IPS-NIHi11 (cell line): ENCODE measurements around the gene EXOC5.

Source experiments
- DNase-seq: peaks from one replicate; pipeline ENCODE4 v3.0.0; 2012; ENCODE audit warnings: mixed read lengths, low spot score

The EXOC5 gene, protein sequence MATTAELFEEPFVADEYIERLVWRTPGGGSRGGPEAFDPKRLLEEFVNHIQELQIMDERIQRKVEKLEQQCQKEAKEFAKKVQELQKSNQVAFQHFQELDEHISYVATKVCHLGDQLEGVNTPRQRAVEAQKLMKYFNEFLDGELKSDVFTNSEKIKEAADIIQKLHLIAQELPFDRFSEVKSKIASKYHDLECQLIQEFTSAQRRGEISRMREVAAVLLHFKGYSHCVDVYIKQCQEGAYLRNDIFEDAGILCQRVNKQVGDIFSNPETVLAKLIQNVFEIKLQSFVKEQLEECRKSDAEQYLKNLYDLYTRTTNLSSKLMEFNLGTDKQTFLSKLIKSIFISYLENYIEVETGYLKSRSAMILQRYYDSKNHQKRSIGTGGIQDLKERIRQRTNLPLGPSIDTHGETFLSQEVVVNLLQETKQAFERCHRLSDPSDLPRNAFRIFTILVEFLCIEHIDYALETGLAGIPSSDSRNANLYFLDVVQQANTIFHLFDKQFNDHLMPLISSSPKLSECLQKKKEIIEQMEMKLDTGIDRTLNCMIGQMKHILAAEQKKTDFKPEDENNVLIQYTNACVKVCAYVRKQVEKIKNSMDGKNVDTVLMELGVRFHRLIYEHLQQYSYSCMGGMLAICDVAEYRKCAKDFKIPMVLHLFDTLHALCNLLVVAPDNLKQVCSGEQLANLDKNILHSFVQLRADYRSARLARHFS

DNA sequence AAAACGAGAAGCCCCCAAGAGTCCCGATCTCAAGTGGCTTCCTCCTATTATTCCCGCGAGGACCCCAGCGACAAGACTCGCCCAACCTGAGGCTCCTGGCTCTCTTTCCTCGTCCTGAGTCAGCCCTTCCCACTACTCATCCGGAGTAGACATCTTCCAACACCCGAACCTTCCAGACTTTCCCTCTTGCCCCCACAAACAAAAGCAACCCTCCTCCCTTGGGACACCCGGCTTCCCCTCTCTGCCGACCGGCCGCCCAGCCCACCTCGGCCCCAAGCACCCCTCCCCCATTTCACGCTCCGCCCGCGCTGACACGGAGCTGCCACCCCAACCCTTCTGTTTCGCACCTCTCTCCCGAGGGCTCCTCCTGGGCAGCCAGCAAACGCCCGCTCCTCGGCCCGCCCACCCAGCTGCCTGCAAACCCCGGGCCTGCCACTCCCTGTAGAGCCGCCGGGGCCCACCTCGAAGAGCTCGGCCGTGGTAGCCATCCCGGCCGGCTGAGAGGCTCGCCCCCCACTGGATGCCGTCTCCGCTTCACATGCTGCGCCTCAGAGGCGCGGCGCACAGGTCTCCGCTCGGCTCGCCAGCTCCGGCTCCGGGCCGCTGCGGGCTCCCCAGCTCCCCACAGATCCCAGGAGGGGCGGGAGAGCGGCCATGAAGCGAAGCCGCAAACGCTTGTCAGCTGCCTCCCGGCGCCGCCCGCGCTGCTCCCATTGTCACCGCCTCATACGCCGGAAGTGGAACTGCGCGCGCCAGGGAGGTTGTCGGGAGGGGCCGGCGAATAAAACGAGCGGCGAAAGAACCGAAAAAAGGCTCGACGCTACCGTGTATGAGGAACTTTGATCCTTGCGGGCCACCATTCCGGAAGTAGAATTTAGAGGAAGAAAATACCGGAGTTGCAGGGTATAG, at the start of gene EXOC5, which contains the start of gene AP5M1:
Gene EXOC5, minus strand, starts transcription at position 745 of the 909 bp plus-strand sequence. Its CDS starts 257 bp downstream, at position 488.
Gene AP5M1, plus strand, starts transcription at position 811 of the 909 bp plus-strand sequence. CDS start 344 bp downstream, outside the sequence.
- peak; percentile 85 for DNase-seq

DNA sequence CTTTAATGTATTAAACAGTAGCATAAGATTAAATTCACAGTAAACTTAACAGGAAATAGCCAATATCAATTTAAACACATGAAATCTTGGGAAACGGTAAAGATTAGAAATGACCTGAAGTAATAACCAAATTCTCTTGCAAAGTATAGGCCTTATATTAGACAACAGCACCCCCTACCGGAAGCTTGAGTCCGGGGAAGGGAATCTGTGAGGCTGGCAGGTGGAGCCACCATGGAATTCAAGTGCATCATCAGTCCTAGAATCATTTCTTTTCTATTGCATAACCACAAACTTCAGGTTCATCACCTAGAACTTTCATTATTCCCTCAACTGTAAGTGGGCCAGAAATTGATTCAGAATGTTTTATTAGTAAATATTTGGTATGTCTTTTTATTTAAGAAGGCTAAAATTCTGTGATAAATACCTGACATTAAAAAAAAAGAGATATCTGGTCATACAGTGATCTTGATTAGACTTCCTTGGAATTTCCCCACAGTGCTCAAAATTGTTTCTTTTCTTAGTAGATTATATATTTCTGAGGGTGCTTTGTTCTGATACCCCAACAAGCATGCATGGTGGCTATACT, 48.6 kb upstream of the EXOC5 start:
- DNase-seq: peak; percentile 73

DNA sequence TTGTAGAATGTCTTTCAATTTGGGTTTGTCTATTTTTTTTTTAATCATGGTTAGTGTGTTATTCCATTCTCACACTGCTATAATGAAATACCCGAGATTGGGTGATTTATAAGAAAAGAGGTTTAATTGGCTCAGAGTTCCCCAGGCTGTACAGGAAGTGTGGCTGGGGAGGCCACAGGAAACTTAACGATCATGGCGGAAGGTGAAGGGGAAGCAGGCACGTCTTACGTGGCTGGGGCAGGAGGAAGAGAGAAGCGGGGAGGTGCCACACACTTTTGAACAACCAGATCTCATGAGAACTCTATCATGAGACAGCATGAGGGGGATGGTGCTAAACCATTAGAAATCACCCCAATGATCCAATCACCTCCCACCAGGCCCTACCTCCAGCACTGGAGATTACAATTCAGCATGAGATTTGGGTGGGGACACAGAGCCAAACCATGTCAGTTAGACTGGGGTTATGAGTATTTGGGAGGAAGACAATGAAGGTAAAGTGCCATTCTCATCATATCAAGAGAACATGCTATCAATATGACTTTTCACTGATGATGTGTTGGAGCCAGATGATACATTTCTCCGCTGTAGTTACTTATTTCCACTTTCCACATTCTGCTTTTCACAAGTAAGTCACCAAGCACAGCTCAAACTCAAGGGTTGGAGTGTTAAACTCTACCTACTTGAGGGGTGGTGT, 45.8 kb upstream of the EXOC5 start:
- DNase-seq: no peak

DNA sequence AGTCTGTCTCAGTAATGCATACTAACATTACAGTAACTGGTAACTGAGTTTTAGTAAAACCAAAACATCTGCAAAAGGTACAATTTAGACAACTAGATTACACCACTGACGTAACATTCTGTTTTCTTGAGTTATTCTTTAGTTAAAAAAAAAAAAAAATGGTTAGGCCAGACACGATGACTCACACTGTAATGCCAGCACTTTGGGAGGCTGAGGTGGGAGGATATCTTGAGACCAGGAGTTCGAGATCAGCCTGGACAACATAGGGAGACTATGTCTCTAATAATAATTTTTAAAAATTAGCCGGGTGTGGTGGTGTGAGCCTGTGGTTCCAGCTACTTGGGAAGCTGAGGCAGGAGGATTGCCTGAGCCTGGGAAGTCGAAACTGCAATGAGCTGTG, 34.2 kb upstream of the EXOC5 start:
- DNase-seq: no peak

DNA sequence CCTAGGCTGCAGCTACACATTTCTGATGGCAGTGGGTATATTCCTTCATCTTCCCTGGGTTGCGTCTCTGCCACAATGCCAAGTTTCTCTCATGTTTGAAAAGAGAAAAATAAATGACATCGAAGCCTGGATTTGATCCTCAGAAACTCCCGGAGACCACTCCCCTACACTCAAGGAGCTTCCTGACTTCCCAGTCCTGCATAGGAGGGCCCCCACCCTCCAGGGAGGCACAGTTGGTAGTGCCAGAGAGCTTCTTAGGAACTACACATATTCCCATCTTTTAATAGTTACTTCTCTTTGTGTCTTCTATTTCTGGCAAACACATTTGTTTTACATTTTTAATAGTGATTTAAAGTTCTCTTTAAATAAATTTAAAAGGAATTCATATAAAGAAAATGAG, 30.8 kb upstream of the EXOC5 start:
- DNase-seq: no peak

DNA sequence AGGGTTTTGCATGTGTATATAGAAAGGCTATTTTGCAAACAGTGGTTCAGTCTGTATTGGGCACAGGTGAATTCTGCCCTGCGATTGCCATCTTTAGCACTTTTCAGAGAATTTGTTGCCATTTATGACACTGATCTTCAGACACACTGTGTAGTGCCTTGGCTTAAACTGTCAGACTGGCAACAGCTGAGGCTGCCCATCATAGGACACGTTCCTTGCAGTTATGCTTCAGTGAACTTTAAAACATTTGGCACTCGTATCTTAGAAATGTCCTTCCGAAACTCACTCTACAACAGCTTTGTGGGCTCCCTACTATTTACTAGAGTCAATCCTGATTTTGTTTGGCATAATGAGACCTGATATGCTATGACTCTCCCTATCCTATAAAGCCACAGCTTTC, 29.1 kb upstream of the EXOC5 start:
- DNase-seq: no peak

DNA sequence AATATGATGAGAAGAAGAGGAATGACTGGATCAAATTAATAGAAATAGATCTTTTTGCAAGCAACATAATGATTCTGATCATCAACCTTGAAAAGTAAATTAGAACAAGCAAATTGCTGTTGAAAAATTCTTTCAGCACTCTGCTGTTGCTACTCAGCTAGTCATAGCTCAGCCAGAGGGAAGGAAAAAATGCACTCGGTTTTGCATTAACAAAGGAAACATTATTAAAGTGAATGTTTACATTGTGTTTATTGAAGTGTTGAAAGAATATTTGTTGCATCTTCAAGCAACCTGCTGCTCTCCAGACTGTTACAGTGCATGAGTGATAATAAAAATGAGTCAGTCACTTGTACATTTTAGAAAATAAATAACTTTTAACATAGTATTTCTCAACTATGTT, 26.5 kb upstream of the EXOC5 start:
- no peak for DNase-seq

DNA sequence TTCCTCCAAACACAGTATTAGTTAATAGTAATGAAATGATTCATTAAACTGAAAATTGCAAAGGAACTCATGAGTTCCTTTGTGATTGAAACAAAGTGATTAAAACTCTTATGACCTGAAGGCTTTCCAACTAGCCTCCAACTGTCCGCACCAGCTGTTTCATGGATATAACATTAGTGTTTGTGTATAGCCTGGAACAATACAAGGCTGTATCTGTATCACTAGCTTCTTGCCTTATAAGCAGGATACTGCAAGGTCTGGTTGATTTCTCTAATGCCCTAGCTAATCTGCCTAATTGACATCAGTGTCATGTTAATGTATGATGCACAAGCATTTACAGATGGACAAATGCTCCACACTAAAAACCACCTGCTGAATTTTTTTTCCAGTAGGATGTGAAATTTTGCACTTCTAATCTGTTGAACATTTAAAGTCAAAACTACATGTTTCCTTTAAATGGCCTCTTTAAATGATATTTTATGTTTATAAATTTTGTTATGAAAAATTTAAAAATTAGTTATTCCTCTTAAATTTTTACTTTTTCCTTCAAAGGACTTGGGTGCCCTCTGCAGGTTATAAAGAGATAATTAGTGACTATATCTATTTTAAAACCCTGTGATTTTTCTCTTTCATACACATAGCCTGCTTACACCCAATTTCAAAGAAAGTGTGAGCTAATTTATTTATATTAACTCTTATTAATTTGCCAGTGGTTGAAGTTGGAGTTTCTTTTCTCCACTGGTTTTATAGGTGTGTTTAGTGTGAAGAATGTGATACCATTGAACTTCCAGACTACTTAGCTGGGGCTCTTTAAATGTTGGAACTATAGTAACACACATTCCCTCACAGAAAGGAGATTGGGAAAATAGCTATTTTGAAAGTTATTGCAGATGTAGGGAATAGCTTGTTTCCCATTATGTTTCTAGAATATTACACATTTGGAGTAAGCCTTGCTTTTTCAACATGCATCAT, 25.4 kb upstream of the EXOC5 start:
- DNase-seq: no peak

DNA sequence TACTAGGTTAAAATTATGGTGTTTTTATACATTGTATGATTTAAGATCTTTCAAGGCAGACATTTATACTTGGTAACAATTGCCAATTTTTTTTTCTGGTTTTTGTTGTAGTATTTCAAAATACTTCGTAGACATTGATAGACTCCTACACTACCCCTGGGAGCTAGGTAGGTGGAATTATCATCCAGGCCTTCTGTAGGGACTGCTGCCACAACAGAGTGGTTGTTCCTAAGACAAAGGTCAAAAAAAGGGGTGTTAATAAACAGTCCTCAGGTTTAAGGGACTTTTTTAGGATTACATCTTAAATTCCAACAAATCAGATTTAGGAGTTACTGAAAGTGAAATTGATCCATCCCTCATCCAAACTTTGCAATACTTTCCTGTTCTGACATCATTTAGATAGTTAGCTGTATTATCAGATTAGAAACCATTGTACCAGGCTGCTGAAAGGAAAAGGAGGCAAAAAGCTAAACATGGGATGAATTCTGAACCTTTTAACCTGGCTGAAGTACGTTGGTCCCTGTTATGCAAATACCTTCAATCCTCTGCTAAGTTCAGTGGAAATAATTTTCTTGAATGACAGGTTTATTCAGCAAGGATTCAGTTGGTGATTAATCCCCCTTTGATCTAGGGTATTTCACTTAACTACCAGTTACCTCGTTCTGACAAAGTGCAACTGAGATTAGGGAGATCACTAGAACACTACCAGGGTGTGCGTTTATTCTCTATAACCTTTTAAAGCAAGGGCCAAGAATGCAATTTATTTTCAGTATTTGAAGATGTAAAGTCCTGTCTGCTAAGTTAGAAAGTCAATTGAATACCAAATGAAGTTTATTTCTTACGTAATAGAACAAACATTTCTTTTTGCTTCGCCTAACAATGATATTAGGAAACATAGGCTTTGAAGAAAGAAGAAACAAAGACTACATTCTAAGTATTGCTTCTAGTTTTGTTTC, 23.3 kb upstream of the EXOC5 start:
- DNase-seq: no peak

DNA sequence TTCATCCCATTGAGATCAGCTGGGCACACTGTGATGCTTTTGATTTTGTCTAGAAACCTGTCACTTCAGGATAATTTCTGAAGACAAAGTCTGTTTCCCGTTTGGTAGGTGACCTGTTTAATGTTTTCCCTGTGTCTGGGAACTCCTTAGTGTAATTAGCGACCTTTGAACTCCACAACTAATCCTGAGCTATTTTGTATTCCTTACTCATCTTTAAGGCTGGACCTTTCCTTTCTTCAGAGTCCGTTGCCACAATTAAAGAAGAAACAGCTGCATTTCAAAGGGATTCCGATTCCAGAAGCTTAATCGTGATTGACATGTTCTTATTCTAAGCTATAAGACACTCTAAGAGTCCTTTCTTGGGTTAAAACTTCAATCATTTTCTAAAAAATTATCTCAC, 22.0 kb upstream of the EXOC5 start:
- no peak for DNase-seq

DNA sequence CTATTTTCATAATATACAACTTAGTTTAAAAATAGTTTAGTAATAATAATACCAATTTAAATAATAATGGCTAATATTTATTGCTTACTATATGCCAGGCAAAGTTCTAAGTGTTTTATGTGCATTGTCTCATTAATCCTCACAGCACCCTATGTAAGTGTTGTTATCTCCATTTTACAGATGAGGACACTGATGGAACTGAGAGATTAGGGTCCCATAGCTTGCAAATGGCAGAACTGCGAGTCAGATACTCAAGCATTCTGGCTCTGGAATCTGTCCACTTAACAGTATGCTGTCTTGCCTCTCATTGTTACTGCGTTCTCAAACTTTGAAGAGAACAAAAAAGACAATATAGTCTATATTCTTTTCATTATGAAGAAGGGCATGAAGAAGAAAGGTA, 19.0 kb upstream of the EXOC5 start:
- DNase-seq: no peak

DNA sequence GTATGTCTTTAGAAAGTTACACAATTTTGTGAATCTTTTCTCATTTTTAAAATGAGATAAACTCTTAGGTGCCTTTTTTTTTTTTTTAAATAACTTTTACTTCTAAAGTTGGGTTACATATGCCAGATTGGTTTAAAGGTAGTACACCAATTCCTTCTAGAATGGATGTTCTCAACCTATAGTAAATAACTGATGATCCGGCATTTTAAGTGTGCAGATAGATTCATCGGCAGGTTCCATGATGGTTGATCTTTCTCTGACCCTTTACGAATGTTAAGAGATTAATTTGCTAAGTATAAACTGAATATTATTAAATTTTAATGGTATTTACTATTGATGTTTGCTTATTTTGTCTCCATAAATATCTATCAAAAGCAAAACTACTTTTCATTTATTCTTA, 8.4 kb upstream of the EXOC5 start:
- DNase-seq: no peak

DNA sequence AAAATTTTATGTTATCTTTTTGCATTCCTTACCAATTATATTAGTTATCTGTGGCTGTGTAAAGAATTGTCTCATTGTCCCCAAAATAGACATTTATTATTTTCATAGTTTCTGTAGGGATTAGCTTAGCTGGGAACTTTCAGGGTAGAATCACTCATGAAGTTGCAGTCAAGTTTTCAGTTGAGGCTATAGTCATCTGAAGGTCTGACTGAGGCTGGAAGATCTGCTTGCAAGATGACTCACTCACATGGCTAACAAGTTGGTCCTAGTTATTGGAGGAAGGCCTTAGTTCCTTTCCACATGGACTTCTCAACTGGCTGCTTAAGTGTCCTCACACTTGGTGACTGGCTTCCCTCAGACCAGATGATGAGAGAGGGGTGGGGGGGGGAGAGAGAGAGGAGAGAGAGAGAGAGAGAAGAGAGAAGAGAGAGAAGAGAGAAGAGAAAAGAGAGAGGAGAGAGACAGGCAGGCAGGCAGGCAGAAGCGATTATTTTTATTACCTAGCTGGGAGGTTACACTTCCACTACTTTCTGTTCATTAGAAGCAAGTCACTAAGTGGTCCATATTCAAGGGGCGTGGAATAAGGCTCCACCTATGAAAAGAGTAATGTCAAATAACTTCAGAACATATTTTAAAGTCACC, 6.4 kb upstream of the EXOC5 start:
- no peak for DNase-seq

DNA sequence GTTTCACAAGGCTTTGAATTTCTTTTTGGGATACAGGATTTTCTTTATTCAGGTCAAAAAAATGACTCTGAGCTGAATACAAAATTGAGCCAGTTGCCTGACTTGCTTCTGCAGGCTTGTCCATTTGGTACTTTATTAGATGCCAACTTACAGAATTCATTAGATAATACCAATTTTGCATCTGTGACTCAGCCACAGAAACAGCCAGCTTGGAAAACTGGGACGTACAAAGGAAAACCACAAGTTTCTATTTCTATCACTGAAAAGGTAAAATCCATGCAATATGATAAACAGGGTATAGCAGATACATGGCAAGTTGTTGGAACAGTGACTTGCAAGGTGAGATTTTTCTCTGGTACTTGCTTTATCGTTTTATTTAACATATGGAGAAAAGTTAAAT, 5.8 kb upstream of the EXOC5 start:
- DNase-seq: no peak

DNA sequence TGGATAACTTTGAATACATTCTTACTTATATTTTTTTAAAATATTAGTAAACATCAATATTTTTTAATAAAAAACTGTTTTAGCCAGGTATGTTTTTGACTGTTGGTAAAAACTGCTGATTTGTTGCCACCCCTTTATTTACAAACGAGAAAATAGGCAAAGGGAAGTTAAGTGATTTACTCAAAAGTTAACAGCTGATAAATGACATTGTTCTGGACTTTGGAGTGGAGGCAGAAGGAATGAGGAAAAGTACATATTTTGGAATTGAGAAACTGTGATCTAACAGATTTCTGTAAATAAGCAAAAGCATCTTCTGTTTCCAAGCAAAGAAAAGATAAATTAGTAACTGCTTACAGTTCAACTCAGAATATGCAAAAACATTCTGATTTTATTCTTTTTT, 4.5 kb upstream of the EXOC5 start:
- DNase-seq: no peak

DNA sequence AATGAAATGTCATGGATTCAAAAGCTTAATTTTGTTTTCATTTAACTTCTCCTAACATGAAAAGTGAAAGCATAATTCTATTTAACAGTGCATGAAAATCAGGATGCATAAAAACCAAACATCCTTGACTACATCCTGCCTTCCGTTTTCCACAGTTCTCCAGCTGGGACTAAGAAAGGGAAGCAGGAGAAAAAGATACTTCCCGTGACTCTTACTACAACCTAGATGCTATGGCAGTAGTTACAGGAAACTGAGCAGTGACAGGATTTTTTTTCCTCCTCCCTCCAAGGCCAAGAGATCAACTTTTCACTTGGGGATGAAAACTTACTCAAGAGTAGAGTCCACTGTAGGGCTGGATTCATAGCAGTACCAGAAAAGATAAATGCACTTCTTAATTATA, 2.6 kb downstream of the EXOC5 start:
- DNase-seq: no peak

DNA sequence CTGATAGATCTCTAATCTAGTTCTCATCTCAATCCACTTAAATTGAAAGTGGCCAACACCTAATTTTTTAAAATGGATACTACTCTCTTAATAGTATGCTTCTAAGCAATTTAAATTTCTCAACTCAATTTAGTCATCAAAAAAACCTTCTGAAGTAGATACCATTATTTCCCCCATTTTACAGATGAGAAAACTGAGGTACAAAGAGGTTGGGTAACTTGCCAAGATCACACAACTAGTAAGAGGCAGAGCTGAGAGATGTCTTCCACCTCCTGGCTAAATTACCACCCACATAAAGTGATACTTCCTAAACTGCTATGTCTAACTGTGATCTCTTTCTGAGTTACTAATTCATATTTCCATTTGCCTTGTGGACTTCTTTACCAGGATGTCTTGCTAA, 6.6 kb downstream of the EXOC5 start:
- DNase-seq: no peak

DNA sequence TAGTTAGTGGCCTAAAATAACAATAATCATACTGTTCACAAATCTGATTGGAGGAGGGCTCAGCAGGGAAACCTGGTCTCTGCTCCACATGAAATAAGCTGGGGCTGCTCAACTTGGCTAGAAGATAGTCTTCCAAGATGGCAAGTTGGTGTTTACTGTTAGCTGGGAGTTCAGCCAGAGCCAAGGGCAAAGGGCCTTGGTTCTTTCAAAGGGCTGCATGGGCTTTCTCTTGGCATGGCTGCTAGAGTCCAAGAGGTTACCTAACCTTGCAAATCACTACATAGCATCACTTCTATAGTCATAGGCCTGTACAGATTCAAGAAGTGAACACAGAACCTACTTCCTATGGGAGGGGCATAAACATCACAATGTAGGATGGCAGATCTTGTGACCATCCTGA, 7.1 kb downstream of the EXOC5 start:
- DNase-seq: no peak

DNA sequence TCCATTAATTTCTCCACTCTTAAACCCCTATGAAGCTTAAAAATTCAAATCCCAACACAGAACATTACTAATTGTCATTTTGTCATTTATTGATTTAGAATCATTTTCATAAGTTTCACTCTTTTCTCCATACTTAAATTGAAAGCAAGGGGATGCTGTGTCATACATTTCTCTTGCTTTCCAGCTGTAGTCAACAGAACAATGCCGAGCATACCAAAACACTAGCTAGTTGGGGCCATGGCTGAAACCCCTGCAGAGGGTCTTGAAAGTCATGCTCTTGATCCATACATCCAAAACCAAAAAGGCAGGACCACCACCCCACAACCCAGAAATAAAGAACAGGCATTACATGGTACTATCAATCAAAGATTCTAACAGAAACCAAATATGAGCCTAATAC, 9.0 kb downstream of the EXOC5 start:
- no peak for DNase-seq
